HG02840 (cell line): ENCODE data around the gene TRIM25.

Source experiments
- ATAC-seq: cut with Tn5 transposase; IDR thresholded peaks from one replicate; pipeline ENCODE4 v1.9.1; 2021; ENCODE audit warnings: mild to moderate bottlenecking, moderate library complexity, moderate number of reproducible peaks; ENCODE audit not compliant: unreplicated experiment, low FRiP score

TRIM25 gene

DNA sequence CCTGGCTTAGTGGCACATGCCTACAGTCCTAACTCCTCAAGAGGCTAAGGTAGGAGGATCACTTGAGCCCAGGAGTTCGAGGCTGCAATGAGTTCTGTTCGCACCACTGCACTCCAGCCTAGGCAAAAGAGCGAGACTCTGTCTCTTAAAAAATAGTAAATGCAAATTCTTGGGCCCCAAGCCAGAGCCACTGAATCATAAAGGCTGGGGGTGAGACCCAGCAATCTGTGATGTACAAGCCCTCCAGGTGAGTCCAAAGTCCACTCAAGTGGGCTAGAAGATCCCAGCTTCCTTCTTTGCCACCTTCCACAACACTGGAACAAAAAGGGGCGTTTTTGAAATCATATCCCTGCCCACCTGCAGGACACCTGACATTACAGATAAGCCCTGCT, 16.9 kb downstream of the TRIM25 start:
- ATAC-seq, result no peak

DNA sequence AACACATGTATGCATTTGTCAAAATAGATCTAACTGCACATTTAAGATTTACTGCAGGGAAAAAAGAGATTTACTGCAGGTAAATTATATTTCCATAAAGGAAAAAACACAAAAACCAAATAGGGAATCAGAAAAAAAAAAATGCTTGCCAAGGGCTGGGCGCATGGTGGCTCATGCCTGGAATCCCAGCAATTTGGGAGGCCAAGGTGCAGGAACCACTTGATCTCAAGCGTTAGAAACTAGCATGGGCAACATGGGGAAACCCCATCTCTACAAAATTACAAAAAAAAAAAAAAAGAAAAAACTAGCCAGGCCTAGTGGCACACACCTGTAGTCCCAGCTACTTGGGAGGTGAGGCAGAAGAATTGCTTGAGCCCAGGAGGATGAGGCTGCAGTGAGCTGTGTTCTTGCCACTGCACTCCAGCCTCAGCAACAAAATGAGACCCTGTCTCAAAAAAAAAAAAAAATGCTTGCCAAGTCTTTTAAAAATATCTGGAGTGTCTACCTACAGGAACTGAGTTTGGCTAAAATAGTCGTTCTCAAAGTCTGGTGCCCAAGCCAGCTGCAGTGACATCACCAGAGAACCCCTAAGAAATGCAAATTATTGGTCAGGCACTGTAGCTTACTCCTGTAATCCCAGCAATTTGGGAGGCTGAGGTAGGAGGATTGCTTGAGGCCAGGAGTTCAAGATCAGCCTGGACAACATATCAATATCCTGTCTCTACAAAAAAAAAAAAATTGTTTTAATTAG, 17.5 kb downstream of the TRIM25 start:
- no peak for ATAC-seq

DNA sequence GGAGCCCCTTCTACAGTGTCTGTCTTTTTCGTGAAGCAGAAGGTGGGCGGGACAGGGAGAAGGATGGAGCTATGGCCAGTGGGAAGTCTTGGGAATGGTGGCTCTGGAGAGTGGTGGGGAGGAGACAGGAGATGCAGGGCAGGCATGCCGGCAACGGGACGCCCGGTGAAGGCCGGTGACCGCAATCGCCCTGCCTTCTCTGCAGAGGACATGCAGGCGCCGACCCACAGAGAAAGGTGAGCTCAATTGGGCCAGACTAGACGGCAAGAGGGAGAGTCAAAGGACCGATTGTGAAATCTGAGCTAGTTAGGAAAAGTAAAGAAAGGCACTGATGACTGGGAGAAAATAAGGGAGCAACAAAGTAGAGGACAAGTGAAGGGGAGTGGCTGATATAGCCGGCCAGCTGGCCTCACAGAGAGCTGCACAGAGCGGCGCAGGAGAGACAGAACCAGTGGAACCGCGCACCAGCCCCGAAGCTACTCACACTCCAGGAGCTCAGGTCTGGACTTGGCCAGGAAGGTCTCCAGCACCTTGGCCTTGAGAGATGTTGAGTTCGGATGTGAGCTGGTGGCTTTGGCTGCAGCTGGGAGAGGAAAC, 18.9 kb downstream of the TRIM25 start:
- no peak for ATAC-seq

DNA sequence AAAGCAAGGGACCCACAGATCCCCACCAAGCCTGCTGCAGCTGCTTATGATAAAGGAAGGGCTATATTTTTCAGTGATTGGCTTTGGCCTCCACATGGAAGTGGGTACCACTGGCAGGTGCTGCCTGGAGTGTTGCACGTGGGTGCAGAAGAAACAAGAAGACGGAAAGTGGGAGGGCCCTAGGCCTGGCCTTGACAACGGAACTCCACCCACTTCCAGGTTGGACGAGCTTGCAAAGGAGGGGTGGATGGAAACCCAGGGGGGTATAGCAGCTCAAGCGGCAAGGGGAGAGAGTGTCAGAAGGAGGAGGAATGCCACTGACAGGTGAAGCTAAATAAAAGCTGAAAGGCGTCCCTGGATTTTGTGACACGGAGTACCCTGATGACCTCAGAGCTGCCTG, 20.3 kb downstream of the TRIM25 start:
- no peak for ATAC-seq

DNA sequence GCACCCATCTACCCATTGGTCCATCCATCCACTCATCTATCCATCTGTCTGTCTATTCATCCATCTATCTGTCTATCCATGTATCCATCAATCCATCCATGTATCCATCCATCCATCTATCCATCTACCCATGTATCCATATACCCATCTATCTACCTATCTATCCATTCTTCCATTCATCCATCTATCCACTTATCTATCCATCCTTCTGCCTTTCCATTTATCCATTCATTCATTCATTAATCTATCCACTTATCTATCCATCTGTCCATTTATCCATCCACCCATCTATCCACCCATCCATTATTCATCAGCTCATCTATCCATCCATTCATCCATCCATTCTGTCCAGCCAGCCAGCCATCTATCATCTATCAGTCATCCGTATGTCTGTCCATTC, 21.5 kb downstream of the TRIM25 start:
- ATAC-seq, result no peak

DNA sequence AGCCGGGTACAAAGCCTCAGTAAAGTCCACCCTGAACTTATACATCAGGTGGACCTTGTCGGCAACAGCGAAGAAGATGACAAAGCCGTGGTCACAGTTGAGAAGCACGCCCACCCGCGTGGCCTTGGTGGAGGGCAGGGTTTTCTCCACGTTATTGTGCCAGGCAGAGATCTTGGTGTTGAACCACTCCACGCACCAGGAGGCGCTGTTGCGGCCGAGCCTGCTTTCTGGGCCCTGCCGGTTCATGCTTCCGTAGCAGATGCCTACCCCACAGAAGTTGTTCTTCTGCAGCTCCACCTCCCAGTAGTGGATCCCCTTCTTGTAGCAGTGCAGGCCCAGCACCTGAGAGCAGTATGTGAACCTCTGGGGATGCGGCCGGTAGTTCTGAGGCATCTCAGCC, 22.1 kb downstream of the TRIM25 start:
- no peak for ATAC-seq

DNA sequence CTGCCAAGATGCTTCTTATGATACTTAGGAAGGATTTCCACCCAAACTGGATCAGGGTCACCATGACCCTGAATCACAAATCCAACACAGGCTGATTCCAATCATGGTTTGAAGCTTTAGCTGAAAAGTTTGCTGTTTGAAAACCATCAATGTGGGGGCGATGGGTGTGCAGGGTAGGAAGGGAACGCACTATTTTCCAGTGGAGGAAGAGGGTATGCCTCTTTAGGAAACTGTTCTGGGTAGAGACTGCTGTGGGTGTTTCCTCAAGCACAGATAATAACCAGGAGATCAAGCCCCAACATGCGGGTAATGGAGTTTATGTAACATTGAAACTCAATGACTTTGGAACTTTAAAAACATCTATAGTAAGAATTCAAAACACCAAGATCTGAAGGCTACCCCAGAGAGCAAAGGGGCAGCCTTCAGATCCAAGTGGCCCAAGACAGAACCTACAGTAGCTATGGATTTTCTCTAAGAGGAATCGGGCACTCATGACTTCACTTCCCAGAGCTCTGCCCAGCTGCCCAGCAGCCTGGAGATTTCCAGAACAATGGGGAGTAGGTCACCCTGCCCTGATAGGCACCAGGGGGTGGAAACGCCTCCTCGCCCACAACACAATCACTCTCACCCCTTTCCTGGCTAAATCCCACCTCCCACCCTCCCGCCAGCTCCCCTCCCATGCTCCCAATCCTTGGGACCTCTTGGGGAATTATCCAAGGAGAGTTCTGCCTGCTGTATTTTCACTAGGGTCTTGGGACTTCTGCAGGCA, 22.8 kb downstream of the TRIM25 start:
- no peak for ATAC-seq

DNA sequence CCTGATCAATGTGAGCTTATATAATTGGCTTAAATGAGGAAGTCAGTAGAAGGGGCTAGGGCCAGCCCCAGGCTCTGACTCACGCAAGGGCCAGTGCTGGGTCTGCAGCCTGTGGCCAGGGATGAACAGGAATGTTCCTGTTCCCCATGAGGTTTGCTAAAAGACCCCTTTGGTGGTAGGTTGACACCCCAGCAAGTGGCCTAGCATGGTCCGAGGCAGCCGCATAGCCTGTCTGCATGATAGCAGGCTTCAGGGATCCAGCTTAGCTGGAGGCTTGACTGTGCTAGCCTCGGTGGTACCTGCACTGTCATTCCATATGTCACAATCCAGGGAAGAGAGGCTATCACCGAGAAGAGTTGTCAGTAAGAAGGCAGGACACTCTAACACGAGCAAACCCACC, 23.5 kb downstream of the TRIM25 start:
- no peak for ATAC-seq

DNA sequence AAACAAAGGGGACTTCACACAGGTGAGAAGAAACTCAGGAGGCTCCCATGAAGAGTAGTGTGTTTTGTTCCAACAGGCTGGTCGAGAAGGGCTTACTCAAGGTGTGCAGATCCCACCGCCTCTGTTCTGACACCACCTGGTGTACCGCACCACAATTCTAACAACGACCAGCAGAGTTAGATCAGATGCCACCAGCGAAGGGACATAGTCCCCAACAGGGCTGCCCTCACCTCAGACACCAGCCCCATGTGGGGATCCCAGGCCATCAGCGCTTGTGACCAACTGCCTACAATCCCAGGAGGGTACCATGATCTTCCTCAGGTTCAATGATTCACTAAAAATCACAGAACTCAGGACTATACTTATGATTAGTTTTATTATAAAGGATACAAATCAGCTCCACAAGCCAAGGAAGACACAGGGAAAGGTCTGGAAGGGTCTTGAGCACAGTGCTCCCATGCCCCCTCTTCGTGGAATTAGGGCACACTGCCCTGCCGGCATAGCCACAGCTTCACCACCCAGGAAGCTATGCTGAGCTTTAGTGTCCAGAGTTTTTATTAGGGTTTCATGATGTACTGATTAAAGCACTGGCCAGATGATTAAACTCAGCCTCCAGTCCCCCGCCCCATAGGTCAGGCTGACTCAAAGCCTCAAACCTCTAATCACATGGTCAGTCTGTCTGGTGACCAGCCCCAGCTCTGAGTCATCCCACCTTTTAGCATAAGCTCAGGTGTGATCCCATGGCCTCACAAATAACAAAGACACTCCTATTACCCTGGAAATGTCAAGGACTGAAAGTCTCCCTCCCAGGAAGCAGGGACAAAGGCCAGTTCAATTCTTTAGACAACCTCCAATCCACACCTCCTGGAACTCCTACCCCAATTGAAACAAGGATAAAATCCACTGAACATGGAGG, 26.0 kb downstream of the TRIM25 start:
- no peak for ATAC-seq

DNA sequence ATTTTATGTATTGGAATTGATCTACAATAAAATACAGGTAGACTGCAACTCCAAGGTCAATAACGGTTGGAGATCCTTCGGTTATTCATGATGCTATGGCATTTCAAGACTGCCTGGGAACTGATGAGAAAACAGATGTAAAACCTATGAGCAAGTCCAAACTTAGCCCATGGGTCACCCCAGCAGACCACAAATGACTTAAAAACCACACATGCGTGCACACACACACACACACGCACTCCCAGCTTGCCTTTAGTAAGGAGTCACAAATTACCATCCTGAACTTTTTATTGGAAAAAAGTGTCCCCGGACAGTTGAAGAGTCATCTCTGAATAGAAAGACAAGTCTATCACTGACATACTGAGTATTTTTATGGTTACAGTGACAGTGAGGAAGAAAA, 26.7 kb downstream of the TRIM25 start:
- no peak for ATAC-seq

DNA sequence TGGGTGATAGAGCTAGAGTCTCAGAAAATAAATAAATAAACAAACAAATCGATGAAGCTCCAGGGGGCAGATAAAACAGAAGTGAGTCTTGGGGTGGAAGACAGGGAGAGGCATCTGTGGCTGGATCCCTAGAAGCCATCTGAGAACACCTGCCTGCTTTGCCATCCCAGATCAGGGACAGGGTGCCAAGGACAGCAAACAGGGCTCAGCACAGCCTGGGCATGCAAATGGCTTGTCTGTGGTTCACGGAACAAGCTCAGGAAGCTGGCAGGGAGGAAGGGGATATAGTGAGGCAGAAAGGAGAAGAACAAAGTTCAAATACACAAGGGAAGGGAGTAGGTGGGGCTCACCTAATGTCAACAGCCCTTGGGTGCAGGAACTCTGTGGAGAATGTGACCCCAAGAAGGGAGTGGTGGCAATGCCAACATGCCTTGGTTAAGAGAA, 27.5 kb downstream of the TRIM25 start:
- ATAC-seq, result no peak

DNA sequence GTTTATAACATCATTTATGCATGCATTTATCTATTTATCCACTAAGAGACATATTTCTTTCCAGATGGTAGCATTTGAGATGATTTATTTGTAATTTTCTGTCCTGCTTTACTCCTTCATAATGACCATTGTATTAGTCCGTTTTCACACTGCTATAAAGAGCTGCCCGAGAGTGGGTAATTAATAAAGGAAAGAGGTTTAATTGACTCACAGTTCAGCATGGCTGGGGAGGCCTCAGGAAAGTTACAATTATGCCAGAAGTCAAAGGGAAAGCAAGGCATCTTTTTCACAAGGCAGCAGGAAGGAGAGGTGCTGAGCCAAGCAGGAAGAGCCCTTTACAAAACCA, 28.6 kb downstream of the TRIM25 start:
- ATAC-seq, result no peak

DNA sequence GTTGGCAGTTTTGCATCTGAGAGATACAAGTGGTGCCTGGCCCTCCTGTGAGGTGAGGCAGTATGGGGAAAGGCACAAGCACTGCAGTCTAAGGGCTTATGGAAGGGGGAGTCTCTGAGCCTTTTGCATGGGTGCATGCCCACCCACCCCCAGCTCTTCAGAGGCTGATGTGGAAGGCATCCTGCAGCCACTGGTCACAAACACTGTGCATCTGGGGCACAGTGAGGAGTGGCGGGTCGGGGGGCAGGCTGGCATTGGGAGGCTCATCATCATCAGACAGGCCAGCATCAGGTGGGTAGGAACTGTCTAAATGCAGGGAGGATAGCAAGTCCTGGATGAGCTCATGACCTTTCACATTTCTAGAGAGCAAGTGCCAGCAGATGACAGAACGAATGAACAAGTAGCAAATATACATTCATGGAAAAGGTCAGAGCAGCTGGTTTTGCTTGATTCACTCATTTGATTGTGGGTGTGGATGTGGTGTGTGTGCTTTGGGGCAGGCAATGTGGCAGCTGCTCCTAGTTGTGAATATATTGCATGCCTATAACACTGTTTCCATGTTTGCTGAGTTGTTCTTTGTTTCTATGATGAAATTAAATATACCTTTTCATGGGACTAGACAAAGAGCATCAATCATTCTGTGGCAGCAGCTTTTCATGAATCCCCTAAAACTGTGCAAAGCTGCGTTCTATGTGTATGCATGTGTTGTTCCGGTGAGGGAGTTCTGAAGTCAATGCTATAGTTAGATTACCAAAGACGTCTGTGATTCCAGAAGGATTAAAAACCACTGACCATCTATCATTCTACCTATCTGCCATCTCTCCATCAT, 29.2 kb downstream of the TRIM25 start:
- no peak for ATAC-seq

DNA sequence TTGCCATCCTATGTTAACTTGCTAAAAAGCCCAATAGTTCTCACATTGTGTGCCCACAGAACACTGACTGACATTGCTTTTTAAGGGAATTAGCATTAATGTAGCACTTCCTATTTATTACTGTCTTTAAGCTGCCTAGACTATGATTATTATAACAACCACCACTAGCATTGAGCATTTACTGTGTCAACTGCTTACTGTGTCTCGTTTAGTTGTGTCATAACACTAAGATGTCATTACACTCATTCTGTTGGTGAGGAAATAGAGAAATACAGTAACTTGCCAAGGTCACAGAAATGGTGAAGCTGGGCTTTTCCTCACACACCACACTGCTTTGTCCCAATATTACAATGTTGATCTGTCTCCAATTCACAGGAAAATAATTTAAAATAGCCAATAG, 30.2 kb downstream of the TRIM25 start:
- ATAC-seq, result no peak

DNA sequence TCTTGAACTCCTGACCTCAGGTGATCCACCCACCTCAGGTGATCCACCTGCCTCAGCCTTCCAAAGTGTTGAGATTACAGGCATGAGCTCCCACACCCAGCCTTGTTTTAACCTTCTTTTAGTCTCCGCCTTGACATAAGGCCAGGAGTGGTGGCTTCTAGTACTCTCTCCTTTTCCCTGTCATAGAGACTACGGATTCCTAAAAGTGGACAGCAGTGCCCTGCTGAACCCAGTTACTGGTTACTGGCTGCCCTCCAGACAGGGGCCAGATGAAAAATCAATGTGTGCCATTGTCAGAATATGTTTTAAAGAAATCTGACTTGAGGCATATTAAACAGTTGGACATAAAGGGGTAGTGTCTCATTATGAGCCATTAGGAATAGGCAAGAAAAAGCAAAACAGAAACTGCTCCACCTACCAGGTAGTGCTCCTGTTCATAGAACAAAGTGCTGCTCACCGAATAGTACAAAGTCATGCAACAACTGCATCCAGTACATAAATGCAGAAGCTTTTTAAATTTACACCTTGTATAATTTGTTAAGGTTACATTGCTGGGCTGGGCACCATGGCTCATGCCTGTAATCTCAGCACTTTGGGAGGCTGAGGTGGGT, 32.1 kb downstream of the TRIM25 start:
- ATAC-seq, result no peak

DNA sequence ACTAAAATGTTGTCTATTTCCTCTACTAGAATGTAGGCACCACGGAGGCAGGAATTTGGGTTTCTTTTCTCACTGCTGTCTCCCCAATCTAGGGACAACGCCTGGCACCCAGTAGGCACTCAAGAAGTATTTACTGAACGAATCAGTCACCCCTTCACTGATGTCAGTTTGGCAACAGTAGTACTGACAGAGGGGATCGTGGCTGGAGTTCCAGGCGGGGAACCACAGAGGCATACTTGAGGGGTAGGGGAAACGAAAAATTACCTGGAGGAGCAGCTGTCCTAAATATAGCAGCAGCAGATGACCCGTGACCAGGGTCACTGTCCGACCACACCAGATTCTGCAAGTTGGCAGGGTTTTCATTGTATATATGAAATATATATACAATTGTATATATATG, 33.3 kb downstream of the TRIM25 start:
- no peak for ATAC-seq

DNA sequence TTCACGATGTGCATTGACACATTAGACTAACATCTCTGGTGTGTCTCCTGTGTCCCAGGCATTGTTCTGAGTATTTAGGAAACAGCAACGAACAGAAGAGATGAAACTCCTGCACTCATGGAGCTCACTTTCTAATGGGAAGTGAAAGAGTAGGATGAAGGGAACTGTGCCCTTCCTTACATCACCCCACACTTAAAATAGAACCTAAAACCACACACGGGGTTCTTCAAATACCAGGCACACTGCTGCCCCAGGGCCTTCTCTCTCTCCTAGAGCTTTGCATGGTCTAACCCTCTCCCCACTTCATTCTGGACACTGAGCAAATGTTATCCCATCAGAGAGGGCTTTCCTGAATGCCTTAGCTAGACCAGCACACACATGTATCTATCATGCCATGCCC, 33.7 kb downstream of the TRIM25 start:
- no peak for ATAC-seq

DNA sequence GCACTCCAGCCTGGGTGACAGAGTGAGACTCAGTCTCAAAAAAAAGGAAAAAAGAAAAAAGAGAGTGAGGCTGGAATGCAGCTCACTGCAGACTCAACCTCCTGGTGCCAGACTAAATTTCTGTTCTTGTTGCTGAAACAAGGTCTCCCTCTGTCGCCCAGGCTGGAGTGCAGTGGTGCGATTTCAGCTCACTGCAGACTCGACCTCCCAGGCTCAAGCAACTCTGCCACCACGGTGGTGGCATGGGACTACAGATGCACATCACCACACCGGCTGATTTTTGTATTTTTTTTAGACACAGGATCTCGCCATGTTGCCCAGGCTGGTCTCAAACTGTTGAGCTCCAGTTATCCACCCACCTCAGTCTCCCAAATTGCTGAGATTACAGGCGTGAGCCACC, 34.6 kb downstream of the TRIM25 start:
- ATAC-seq, result no peak

DNA sequence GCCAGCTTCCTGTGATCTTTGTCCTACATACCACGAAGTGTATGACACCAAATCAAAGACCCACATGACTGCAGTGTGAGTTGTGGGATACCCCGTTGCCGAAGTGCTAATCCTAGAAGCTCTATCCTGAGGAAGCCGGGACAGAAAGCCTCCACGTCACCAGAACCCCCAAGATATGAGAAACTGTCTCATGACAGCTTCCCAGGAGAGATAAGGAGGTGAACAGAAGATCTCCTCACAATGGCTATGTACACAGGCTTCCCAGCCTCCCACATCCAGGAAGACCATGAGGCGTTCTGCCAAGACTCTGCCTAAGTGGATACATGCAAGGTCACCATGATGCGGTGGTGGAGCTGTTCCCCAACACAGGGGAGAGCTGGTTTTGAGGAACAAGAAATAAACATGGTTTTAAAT, 37.1 kb downstream of the TRIM25 start:
- ATAC-seq, result no peak
